ENCODE data around the gene TTC31.
"Not testable (repeated sequence)": the region's sequence is repeated elsewhere in the genome, so short reads cannot be mapped to it uniquely, and the experiment has no call there.

TTC31 gene

GRCh38 chr2:74457549-74458131 is 25.2 kb upstream of the TTC31 start:
- peak; percentile 63 for DNase-seq

- peak; percentile 98 for DNase-seq
These were observed 24.5 kb upstream of the TTC31 start, which contains the start of gene WBP1 for GRCh38 chr2:74458132-74458937. Gene WBP1 (plus strand): TSS chr2:74458438. CDS start chr2:74458603, 165 bp downstream.

GRCh38 chr2:74458938-74459363 is 23.9 kb upstream of the TTC31 start:
- no peak for DNase-seq

DNA sequence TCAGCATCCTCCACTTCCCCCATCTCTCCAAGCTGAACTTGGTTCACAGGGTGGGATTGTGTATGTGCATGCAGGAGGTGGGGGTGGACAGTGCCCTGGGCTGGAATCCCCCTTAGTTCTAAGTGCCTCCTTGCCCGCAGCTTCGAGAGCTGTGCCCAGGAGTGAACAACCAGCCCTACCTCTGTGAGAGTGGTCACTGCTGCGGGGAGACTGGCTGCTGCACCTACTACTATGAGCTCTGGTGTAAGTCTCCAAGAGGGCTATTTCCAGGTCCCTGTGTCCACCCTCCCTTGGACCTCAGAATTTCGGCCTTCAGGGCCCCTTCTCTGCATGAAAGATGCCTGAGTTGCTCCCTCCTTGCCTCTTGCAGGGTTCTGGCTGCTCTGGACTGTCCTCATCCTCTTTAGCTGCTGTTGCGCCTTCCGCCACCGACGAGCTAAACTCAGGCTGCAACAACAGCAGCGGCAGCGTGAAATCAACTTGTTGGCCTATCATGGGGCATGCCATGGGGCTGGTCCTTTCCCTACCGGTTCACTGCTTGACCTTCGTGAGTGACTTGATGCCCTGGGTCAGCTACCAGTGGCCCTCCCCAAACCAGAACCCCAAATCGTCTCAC is 23.3 kb upstream of the TTC31 start:
- DNase-seq, result not testable (repeated sequence)

GRCh38 chr2:74460187-74460586 is 22.7 kb upstream of the TTC31 start:
- not testable (repeated sequence) for DNase-seq

DNA sequence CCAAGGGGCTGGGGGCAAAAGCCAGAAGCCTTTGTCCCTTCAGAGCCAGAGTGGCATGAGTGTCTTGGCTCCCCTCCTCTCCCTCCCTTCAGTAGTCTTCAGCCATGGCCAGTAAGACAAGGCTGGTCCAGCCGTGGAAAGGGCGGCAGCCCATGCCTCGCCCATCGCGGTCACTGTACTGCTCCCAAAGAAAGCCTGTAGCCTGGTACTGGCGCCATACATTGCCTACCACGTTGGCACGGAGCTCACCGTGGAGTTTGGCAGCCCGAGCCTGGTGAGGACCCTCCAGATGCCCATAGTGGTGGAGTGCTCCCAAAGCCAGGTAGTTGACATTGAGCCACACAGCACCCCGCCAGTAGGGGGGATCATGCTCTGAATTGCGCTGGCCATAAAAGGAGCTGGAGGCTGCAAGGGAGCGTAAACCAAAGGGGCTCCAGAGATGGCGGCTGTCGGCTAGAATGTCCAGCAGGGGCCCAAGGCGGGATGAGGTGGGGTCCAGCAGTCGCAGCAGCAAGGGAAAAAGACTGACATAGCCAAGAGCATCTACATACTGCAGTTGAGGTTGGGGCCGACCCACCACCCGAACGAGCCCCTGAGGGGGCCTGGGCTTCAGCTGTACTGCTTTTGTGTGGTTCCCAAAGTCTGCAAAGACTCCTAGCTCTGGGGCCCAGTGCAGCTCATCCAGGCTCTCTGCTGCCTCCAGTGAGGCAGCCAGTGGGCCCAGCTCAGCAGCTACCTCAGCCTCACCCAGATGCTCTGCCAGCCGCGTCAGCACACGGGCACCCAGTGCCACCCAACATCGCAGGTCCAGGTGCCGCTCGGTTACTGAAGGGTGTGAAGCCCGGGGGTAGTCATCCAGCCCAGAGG is 21.5 kb upstream of the TTC31 start:
- no peak for DNase-seq

- no peak for DNase-seq
These were observed 20.7 kb upstream of the TTC31 start for GRCh38 chr2:74462054-74462785.

- DNase-seq, result no peak
These were observed 20.1 kb upstream of the TTC31 start for GRCh38 chr2:74462786-74463105.

DNA sequence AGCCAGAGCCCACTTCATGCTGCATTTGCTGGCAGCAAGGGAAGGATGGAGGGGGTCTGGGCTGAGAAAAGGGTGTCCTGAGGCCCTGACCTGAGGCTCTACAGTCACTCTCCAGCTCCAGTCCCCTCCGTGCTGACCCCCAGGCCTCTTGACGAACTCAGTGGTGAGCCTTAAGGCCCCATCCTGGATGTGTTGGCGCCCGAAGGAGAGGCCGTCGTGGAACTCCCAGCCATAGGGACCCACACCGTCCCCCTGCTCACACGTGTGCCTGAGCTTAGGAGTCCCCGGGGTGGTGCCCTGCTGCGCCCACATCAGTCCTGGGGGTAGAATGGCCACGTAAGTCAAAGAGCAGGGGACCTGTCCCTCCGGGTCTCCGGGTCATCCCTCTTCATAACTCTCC is 18.5 kb upstream of the TTC31 start:
- no peak for DNase-seq

DNA sequence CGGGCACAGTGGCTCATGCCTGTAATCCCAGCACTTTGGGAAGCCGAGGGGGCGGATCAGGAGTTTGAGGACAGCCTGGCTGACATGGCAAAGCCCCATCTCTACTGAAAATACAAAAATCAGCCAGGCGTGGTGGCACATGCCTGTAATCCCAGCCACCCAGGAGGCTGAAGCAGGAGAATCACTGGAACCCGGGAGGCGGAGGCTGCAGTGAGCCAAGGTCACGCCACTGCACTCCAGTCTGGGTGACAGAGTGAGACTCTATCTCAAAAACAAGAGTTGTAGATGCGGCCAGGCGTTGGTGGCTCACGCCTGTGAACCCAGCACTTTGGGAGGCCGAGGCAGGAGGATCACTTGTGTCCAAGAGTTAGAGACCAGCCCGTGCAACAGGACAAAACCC is 12.1 kb upstream of the TTC31 start:
- not testable (repeated sequence) for DNase-seq

DNA sequence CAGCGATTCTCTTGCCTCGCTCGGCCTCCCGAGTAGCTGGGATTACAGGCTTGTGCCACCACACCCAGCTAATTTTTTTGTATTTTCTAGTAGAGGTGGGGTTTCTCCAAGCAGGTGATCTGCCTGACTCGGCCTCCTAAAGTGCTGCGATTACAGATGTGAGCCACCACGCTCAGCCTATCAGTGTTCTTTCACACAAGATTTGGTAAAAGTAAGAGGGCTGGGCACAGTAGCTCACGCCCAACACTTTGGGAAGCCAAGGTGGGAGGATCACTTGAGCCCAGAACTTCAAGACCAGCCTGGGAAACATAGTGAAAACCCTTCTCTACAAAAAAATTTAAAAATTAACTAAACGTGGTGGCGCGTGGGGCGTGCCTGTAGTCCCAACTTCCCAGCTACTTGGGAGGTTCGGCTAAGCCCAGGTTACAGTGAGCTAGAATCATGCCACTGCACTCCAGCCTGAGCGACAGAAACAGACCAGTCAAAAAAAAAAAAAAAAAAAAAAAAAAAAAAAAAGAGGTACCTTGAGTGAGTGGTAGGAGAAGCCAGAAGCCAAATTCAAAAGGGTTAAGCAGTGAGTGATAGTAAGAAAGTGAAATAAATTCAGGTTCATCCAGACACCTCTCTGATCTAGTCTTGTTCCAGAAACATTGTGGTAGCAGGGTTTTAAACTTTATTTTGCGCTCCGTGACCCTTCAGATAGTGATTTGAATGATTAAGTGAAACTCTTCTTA is 11.4 kb upstream of the TTC31 start:
- no peak for DNase-seq

GRCh38 chr2:74472086-74472944 is 10.6 kb upstream of the TTC31 start, which contains the start of gene MRPL53:
Gene MRPL53 (minus strand): TSS chr2:74472680. CDS start chr2:74472660, 20 bp downstream.
- peak; percentile 95 for DNase-seq

DNA sequence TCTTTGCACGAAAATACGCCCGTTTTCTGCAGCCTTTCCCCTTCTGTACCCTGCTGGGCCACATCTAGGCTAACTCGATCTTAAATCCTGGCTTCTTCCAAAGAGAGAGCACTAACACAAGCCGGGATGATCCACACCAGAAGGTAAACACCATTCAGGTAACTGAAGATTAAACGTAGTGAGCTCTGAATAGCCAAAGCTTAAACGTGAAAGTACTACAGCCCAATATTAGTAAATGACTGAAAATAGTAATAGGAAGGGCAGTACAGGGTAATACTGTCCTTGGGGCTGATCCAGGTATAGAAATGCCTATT is 10.0 kb upstream of the TTC31 start:
- DNase-seq, result no peak

DNA sequence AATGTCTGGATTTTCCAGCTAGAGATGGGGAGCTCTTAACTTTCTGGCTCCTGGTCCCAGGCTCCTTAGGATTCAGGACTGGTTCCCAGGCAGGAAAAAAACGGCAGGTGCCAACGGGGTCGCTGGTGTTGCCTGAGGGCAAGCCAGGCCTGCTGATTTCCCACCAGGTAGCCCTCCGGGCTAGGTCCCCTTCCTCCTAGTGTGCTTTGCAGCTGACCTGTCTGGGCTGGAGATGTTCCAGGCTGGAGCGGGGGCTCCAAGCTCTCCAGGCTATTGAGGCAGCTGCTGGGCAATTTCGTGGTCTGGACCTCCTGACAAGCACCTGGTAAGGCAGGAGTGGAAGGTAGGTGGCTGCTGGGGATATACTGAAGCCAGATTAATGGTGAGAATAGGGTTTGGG is 8.4 kb upstream of the TTC31 start:
- DNase-seq, result no peak

GRCh38 chr2:74474899-74475298 is 8.0 kb upstream of the TTC31 start:
- DNase-seq, result no peak

DNA sequence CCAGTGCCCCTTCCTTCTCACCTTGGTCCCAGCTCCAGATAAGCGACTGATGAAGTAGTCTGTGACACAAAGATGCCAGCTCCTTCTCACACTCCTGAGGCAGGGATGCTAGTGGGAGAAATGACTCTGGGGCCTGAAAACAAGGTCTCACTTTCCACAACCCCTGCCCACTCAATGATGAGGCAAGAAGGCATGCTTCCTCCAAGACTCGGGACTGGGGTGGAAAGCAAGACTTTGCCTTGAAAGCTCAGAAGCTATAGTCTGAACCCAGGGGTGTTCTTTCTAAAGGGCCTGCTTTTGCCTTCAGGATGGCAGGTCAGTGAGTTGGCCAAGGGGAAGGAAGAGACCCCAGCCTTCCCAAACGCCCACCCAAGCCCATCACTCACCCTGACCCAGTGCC is 1.4 kb upstream of the TTC31 start:
- DNase-seq, result no peak

GRCh38 chr2:74481961-74482800 is 700 bp upstream of the TTC31 start:
- DNase-seq, result no peak

GRCh38 chr2:74483675-74484164 is 839 bp downstream of the TTC31 start:
- not testable (repeated sequence) for DNase-seq

GRCh38 chr2:74486141-74486540 is 3.3 kb downstream of the TTC31 start:
- no peak for DNase-seq

Data from activated CD4-positive, alpha-beta T cell treated with anti-CD3 and anti-CD28 coated beads for 1 hour (primary cell).